ENCODE results near the gene MRPL21.
"Not testable (repeated sequence)": the region's sequence is repeated elsewhere in the genome, so short reads cannot be mapped to it uniquely, and the experiment has no call there.

The MRPL21 gene

DNA sequence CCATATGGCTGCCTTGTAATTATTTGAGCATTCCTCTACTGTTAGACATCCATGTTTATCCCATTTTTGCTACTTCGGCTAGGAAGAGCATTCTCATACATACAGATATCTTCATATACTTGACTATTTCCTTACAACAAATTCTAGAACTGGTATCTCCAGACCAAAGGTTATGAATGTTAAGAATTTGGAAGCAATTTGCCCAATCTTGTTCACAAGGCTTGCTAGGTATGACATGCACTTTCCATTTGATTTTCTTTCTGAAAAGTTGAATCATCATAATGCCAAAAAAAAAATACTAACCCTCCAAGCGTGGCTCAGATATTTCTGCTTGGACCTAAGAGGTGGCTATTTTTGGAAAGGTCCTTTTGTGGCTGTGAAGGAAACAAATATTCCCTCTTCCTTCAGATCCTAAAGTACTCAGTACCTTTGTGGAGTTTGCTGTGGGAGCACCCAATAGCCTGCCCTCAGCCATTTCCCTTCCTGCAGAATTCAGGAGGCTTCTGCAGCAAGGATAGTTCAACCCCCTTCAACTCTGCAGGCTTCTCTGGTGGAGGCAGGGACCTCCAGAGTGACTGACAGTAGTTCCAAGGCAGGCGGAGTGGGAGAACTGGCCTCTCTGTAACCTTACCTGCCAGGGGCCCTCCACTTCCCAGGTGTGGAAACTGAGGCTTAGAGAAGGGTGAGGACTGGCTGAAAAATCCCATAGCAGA lies 39.9 kb downstream of the MRPL21 start:
- DNase-seq = no peak

GRCh38 chr11:68862421-68862820 lies 41.2 kb downstream of the MRPL21 start:
- DNase-seq = no peak

DNA sequence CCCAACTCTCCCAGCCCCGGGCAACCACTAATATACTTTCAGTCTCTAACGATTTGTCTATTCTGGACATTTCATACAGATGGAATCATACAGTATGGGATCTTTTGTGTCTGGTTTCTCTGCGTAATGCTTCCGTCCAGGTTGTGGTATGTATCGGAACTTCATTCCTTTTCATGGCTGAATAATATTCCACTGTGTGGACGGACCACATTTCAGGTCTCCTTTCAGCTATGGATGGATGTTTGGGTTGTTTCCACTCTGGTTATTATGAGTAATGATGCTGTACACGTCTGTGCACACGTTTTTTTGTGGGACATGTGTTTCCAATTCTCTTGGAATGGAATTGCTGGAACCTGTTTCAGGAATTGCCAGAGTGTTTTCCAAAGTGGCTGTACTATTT lies 44.5 kb downstream of the MRPL21 start:
- no peak for DNase-seq

- no peak for DNase-seq
Observed at GRCh38 chr11:68857037-68857586, 46.5 kb downstream of the MRPL21 start.

DNA sequence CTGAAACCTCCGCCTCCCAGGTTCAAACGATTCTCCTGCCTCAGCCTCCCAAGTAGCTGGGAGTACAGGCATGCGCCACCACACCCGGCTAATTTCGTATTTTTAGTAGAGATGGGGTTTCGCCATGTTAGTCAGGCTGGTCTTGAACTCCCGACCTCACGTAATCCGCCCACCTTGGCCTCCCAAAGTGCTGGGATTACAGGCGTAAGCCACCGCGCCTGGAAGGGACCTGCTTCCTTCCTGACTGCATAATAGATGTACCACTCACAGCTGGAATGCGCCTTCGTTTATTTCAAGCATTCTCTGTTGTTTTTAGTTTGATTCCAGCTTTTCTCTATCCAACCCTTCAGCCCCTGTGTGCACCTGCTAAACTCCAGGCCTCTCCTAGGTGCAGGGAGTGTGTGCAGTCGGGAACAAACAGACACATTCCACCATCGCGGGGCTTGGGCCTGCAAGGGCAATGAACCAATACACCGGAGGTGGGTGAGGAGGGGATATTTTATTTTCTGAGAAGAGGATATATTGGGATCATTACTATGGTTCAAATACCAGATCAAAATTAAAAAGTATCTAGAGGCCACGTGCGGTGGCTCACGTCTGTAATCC lies 47.1 kb downstream of the MRPL21 start:
- not testable (repeated sequence) for DNase-seq

DNA sequence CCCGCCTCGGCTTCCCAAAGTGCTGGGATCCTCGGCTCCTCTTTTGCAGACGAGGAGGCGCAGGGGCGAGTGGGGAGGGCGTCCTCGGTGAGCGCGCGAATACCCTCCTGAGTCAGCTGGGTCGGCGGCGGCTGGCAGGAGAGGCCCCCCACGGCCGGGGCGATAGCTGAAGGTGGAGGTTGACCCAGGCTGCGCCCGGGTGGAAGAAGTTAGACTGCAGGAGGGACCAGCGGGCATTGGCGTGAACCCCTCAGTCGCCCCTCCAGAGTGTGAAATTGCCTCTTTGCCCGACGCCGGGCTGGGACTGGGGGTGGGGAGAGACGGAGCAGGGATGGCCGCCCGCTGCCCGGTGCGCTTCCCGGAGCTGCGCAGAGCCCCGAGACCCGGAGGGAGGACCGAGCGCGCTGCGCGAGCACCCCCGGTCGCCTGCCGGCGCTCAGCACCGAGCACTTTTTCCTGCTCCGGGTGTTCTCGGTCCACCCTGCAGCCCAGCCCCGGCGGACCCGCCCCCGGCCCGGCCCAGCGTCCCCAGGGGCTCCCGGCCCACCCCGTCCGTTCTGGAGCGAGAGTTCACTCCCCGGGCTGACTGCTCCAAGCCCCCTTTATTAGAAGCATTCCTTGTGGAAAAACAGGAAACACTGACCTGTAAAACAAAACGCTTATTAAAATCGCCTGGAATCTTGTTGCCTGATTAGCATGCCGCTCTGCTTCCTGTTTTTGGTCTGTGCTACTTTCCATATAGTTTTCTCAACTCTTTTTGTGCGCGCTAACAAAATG lies 48.2 kb downstream of the MRPL21 start:
- DNase-seq = peak in 2 of 4 experiments; percentile 12 to 24

DNA sequence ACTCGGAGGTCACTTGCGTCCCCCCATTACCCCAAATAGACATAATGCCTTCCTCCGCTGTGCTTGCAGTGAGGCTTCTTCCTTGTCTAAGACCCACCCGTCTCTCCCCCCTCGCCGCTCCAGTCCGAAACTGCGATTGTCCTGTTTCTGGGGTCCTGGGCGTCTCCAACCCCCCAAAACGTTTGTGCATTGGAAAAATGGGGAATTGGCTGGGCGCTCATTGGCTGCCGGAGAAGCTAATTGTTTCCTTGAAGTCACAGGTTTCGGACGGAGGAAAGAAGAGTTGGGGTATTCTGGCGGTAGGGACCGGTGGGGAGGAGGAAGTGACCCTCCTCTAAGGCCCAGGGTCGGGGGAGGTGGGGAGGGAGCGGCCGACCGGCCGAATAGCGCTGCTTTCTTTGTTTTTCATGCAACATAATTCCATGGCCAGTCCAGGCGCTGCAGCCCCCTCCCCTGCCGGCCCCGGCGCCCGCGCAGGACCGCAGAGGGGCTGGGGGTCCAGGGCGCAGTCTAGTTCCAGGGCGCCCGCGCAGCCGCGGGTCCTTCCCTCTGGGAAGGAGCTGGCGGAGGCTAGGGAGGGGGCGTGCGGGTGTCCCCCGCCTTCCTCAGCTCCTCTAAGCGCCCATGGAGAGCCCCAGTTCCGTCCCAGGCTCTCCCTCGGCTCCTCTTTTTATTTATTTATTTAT lies 49.2 kb downstream of the MRPL21 start:
- no peak for DNase-seq

DNA sequence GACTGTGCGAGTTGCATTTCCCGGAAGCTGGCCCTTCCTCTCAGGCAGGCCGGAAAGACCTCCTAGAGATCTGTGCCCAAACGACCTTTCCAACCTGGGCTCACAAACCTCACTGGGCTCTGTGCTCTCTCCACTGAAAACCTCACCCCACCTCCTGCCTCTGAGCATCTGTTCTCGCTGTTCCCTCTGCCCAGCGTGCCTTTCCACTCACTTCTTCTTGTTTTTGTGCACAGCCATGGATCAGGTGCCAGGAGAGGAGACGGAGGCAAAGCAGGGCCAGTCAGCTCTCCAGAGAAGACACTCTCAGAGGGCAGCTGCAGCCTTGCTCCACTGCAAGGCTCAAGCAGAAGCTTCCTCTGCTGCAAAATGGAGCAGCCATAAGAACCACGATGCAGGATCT lies 51.0 kb downstream of the MRPL21 start:
- no peak for DNase-seq

DNA sequence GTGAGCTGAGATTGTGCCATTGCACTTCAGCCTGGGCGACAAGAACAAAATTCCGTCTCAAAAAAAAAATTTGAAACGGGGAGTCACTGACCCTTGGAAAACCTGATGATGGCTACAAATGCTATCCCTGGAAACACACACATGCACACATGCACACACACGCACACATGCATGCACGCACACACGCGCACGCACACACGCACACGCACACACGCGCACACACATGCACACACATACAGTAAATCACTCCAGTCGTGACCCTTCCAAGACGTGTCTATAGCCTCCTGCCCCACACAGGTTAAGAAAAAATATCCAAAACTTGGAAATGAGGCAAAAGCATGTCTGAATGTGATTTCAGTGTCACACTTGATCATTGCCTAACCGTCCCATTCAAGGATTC lies 55.2 kb downstream of the MRPL21 start:
- no peak for DNase-seq

DNA sequence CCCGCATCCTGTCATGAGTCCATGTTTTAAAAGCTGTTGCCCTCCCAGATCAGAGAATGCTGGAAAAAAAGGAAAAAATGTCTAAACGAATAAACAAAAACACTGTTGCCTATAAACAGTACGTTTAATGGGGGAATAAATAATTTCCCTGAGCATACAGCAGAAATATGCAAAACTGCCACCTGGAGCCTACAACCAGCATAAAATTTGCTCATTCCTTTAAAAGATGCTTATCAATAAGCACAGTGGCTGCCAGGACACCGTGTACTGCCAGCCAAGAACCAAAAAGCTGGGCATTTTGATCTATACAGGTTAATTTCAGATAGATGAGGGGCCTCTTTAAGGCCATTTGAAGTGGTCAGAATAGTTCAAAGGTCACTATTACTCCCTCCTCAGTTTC lies 56.2 kb downstream of the MRPL21 start:
- DNase-seq = no peak

GRCh38 chr11:68845351-68846002 lies 58.2 kb downstream of the MRPL21 start:
- no peak for DNase-seq

GRCh38 chr11:68844801-68845200 lies 58.8 kb downstream of the MRPL21 start:
- no peak for DNase-seq

DNA sequence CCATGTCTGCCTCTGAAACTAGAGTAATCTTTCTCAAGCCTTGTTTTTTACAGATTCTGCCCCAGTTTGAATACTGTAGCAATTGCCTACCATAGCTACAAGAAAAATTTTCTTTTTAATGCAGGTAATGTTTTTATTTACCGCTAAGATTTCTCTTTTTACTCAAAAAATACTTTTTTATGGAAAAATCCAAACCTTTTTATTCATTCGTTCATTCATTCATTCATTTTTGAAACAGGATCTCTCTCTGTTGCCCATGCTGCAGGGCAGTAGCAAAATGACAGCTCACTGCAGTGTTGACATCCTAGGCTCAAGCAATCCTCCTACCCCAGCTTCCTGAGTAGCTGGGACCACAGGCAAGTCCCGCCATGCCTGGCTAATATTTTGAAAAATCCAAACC lies 59.3 kb downstream of the MRPL21 start:
- DNase-seq = no peak

DNA sequence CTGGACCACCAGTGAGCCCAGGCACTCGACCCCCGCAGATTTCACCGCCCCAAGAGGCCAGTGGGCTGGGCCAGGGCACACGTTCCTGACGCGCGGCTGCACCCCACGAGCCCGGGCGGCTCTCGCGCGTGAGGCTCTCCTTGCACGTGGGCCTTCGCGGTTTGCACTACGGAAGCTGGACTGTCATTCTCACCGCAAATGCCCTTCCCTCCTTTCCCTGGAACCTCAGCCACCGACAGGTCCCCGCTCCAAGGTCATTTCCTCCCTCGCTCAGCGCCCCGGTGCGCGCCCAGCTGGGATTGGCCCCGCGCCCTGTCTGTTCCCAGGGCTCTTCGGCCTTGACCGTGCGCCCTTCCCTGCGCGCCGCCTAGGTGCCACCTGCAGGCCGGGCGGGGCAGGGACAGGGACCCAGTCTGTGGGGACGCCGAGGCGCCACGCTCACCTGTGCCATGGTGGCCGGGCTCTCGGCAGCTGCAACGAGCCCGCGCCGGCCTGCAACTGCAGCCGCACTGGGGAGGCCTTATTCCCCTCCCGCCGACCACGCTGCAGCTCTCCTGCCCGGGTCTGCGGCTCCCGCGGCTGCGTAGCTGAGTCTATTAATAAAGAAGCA lies 59.8 kb downstream of the MRPL21 start:
- DNase-seq = peak; percentile 30 to 68 (median 46)

GRCh38 chr11:68843052-68843561 lies 60.5 kb downstream of the MRPL21 start:
- peak in 2 of 4 experiments; percentile 23 to 34 for DNase-seq

- DNase-seq = no peak
Observed at GRCh38 chr11:68842427-68843051, 61.1 kb downstream of the MRPL21 start.

GRCh38 chr11:68841718-68842426 lies 61.8 kb downstream of the MRPL21 start, which contains the start of gene CPT1A:
CPT1A (minus strand) TSS chr11:68841916; CDS start chr11:68815474, 26,442 bp downstream.
- DNase-seq = peak in 2 of 4 experiments; percentile 34 to 62
